Fibroblast of villous mesenchyme (primary cell): Measurements from ENCODE around the gene PPIL1. TPM values are rescaled to one million over a fixed set of nuclear protein-coding genes. Genes with fewer than 3 reads are reported as not detected.
"Not testable (repeated sequence)": the region's sequence is repeated elsewhere in the genome, so short reads cannot be mapped to it uniquely, and the experiment has no call there.

Experiments used
- DNase-seq: peaks from one replicate; pipeline ENCODE4 v3.0.0-alpha.2; 2010; ENCODE audit warnings: low read depth
- H3K4me3 ChIP-seq: 2 replicates; pipeline ENCODE4 v1.5.1; 2011; ENCODE audit warnings: low read depth, mild to moderate bottlenecking, low read length
- CTCF ChIP-seq: IDR thresholded peaks from 2 replicates; pipeline ENCODE4 v1.5.1; 2012; ENCODE audit warnings: low read depth, mild to moderate bottlenecking, low read length; ENCODE audit not compliant: insufficient read depth
- total RNA-seq: library from RNA; depleted of rRNA; stranded (reverse); fragments of >200 nt; gene quantifications from 2 replicates; pipeline ENCODE4 v1.2.3, GENCODE V29; 2012

PPIL1 gene
- total RNA-seq, 1 donor, result 55.3 TPM

DNA sequence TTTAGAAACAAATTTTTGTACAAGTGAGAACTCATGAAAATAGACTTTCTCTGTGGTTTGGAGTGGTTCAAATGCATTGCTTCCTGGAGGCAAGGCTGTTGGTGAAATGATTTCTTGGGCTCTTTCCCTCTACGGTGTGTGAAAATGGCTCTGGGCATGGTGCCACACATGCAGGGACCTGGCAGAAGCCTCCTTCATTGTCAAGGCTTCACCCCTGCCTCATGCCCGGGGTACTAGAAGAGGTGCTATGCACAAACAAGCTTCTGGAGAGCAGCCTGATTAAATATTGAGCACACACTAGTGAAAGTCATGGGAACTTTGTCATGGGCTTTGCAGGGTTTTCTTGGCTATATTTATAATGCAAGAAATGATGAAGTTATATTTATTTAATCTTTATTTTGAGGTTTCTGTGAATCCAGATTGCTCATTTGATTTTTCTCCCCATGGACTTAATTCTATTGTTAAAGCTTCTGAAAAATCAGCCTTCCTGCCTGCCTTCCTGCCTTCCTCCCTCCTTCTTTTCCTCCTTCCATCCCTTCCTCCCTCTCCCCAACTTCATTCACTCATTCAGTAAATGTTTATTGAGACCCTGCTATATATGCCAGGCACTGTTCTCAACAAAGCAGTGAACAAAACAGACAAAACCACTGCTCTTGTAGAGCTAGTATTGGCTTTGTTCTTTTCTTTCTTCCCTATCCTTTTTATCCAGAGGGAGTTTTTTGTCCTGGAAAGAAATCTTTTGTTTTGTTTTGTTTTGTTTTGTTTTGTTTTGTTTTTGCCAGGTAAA lies 32.1 kb upstream of the PPIL1 start:
- no peak overlapping the region for H3K4me3 ChIP-seq
- TF ChIP-seq CTCF, result no peak
- DNase-seq, result no peak

GRCh38 chr6:36904851-36905393 lies 30.3 kb upstream of the PPIL1 start:
- H3K4me3 ChIP-seq, result no peak overlapping the region
- no peak for TF ChIP-seq CTCF

GRCh38 chr6:36904114-36904513 lies 29.5 kb upstream of the PPIL1 start:
- no peak for TF ChIP-seq CTCF
- H3K4me3 ChIP-seq, result no peak overlapping the region
- peak; percentile 83 for DNase-seq

More at GRCh38 chr6:36904851-36905393, 30.3 kb upstream of the PPIL1 start:
- no peak for DNase-seq

GRCh38 chr6:36897609-36898008 lies 23.0 kb upstream of the PPIL1 start:
- TF ChIP-seq CTCF, result peak; percentile 32
- no peak overlapping the region for H3K4me3 ChIP-seq
- DNase-seq, result peak; percentile 38

DNA sequence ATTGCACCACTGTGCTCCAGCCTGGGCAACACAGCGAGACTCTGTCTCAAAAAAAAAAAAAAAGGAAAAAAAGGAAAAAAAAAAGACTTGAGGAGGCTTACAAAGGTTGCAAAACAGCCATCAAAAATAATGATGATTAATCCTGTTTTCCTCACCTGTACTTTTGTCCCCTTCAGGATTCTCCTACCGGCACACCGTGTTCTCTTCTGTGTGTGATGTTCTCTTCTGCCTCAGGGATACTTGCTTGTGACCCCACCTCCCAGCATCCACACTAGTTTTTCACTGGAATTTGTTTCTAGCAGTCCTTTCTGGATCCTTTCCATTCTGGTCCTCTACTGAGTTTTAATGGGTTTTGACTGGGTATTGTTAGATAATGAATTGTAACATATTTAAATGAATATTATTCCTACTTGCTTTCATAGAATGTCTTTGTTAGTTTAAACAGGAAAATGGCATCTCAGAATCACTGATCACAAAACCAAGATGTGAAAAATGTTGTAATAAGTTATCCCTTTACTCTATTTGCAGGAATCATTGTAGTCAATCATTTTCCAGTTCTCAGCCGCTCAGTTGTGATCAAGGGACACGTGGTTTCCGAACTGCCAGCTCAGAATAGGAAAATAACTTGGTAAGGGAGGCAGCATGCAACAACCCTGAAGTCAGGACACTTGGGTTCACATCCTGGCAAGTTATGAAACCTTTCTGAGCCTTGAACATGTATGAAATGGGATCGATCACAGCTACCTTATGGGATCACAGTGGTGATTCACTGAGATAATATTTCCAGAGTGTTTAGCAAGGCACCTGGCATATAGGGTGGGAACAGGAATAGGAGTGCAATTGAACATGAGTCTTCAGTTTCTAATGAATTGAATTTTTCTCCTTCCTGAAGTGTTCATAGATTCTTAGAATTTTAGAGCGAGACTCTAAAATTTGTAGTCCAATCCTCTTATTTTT lies 19.7 kb upstream of the PPIL1 start:
- TF ChIP-seq CTCF, result no peak
- DNase-seq, result no peak
- no peak overlapping the region for H3K4me3 ChIP-seq

DNA sequence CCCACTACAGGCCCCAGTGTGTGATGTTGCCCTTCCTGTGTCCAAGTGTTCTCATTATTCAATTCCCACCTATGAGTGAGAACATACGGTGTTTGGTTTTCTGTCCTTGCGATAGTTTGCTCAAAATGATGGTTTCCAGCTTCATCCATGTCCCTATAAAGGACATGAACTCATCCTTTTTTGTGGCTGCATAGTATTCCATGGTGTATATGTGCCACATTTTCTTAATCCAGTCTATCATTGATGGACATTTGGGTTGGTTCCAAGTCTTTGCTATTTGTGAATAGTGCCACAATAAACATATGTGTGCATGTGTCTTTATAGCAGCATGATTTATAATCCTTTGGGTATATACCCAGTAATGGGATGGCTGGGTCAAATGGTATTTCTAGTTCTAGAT lies 16.6 kb upstream of the PPIL1 start:
- not testable (repeated sequence) for DNase-seq, H3K4me3 ChIP-seq
